ENCODE measurements around the gene CBARP.
A peak's percentile ranks its signal among the peaks of the same experiment; 100 is the strongest.

DNA sequence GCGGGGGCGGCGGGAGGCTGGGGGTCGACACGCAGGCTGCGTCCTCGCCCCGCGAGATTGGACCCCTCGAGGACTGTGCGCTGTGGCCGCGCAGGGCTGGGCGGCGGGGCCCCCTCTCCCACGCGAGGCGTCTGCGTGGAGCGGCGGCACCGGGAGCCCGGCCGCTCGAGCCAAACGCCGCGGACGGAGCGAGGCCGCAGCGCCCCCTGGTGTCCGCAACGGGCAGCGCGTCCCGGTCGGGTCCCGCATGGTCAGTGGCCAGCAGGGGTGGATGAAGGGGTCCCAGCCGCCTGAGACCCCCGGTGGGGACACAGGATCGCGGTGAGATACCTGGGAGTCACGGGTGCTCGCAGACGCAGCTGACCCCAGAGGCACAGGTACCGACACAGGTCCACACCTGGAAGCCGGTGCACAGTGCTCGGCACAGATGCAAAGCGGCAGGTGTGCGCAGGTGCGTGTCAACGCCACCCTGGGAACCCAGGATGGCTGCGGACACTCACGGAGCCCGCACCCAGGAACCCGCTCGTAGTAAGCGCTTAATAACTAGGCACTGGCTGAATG lies 29.2 kb upstream of the CBARP start:
- TF ChIP-seq POLR2A (IDR thresholded peaks at IDR 0.05; ENCODE audit: borderline replicate concordance, extremely low read depth, insufficient read depth, insufficient read length) = no peak
- no peak for TF ChIP-seq EZH2 (IDR thresholded peaks at IDR 0.05)
- TF ChIP-seq ATF3 (IDR thresholded peaks at IDR 0.05) = no peak
- 0 out of 2 replicates have a peak, but pooled peaks have one; percentile 14 for TF ChIP-seq POLR2AphosphoS5 (IDR thresholded peaks at IDR 0.05; ENCODE audit: low read depth, low read length)
- TF ChIP-seq, protein P1, sequence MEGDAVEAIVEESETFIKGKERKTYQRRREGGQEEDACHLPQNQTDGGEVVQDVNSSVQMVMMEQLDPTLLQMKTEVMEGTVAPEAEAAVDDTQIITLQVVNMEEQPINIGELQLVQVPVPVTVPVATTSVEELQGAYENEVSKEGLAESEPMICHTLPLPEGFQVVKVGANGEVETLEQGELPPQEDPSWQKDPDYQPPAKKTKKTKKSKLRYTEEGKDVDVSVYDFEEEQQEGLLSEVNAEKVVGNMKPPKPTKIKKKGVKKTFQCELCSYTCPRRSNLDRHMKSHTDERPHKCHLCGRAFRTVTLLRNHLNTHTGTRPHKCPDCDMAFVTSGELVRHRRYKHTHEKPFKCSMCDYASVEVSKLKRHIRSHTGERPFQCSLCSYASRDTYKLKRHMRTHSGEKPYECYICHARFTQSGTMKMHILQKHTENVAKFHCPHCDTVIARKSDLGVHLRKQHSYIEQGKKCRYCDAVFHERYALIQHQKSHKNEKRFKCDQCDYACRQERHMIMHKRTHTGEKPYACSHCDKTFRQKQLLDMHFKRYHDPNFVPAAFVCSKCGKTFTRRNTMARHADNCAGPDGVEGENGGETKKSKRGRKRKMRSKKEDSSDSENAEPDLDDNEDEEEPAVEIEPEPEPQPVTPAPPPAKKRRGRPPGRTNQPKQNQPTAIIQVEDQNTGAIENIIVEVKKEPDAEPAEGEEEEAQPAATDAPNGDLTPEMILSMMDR (IDR thresholded peaks at IDR 0.05 in 2 of 3, conservative IDR thresholded peaks at IDR 0.05 in 1 of 3; ENCODE audit: borderline replicate concordance in 1 of 3, insufficient read depth in 1 of 3, low read depth in 2 of 3, low read length in 2 of 3) = peak in 2 of 3 experiments; percentile 87 to 89; a peak in 4 of 6 replicates
- no peak for TF ChIP-seq SP1 (IDR thresholded peaks at IDR 0.05; ENCODE audit: low read depth)
- no peak for TF ChIP-seq YY1 (IDR thresholded peaks at IDR 0.05; ENCODE audit: extremely low read depth, insufficient replicate concordance, low read depth, low read length)
- no peak for TF ChIP-seq RAD21 (IDR thresholded peaks at IDR 0.05; ENCODE audit: low read depth)
- TF ChIP-seq, protein P2, sequence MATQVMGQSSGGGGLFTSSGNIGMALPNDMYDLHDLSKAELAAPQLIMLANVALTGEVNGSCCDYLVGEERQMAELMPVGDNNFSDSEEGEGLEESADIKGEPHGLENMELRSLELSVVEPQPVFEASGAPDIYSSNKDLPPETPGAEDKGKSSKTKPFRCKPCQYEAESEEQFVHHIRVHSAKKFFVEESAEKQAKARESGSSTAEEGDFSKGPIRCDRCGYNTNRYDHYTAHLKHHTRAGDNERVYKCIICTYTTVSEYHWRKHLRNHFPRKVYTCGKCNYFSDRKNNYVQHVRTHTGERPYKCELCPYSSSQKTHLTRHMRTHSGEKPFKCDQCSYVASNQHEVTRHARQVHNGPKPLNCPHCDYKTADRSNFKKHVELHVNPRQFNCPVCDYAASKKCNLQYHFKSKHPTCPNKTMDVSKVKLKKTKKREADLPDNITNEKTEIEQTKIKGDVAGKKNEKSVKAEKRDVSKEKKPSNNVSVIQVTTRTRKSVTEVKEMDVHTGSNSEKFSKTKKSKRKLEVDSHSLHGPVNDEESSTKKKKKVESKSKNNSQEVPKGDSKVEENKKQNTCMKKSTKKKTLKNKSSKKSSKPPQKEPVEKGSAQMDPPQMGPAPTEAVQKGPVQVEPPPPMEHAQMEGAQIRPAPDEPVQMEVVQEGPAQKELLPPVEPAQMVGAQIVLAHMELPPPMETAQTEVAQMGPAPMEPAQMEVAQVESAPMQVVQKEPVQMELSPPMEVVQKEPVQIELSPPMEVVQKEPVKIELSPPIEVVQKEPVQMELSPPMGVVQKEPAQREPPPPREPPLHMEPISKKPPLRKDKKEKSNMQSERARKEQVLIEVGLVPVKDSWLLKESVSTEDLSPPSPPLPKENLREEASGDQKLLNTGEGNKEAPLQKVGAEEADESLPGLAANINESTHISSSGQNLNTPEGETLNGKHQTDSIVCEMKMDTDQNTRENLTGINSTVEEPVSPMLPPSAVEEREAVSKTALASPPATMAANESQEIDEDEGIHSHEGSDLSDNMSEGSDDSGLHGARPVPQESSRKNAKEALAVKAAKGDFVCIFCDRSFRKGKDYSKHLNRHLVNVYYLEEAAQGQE (IDR thresholded peaks at IDR 0.05; ENCODE audit: low read depth) = no peak
- TF ChIP-seq, protein P3, sequence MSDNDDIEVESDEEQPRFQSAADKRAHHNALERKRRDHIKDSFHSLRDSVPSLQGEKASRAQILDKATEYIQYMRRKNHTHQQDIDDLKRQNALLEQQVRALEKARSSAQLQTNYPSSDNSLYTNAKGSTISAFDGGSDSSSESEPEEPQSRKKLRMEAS (IDR thresholded peaks at IDR 0.05) = no peak
- TF ChIP-seq EGR1 (IDR thresholded peaks at IDR 0.05; ENCODE audit: low read depth) = no peak
- TF ChIP-seq ZBTB33 (IDR thresholded peaks at IDR 0.05; ENCODE audit: extremely low read depth, insufficient replicate concordance, low read length) = no peak
